Activated naive CD4-positive, alpha-beta T cell treated with anti-CD3 and anti-CD28 coated beads, Interleukin-2, amount 50 U/mL, for 16 hours (primary cell): ENCODE measurements around the gene ADRA2B.

ENCODE experiments used
- DNase-seq: peaks from one replicate; pipeline ENCODE4 v3.0.0-alpha.2; 2020

ADRA2B gene

GRCh38 chr2:96103187-96103601 is 13.2 kb downstream of the ADRA2B start:
- DNase-seq: no peak

- DNase-seq: no peak
Measured at GRCh38 chr2:96102596-96103186, 13.7 kb downstream of the ADRA2B start.

- no peak for DNase-seq
Measured at GRCh38 chr2:96100893-96101304, 15.5 kb downstream of the ADRA2B start.

- no peak for DNase-seq
Measured at GRCh38 chr2:96099861-96100798, 16.2 kb downstream of the ADRA2B start.

GRCh38 chr2:96098900-96099590 is 17.3 kb downstream of the ADRA2B start:
- DNase-seq: no peak

- DNase-seq: no peak
Measured at GRCh38 chr2:96097951-96098823, 18.2 kb downstream of the ADRA2B start.

- no peak for DNase-seq
Measured at GRCh38 chr2:96097441-96097840, 18.9 kb downstream of the ADRA2B start.

GRCh38 chr2:96095116-96095636 is 21.2 kb downstream of the ADRA2B start:
- DNase-seq: no peak

GRCh38 chr2:96093528-96093927 is 22.8 kb downstream of the ADRA2B start:
- no peak for DNase-seq

- no peak for DNase-seq
Measured at GRCh38 chr2:96092951-96093350, 23.4 kb downstream of the ADRA2B start.

- no peak for DNase-seq
Measured at GRCh38 chr2:96092573-96092877, 23.8 kb downstream of the ADRA2B start.

GRCh38 chr2:96091711-96092572 is 24.4 kb downstream of the ADRA2B start:
- DNase-seq: no peak

- no peak for DNase-seq
Measured at GRCh38 chr2:96091141-96091710, 25.1 kb downstream of the ADRA2B start.

- DNase-seq: no peak
Measured at GRCh38 chr2:96090196-96090926, 26.0 kb downstream of the ADRA2B start.

- DNase-seq: no peak
Measured at GRCh38 chr2:96089356-96090195, 26.8 kb downstream of the ADRA2B start.

- DNase-seq: no peak
Measured at GRCh38 chr2:96088340-96089335, 27.7 kb downstream of the ADRA2B start.

- DNase-seq: no peak
Measured at GRCh38 chr2:96087130-96087529, 29.2 kb downstream of the ADRA2B start.
